Thoracic aorta (tissue), 2 donors: ENCODE results near the gene TMEM176A. TPM values are rescaled to one million over a fixed set of nuclear protein-coding genes. Genes with fewer than 3 reads are reported as not detected.
"Not testable (repeated sequence)": the region's sequence is repeated elsewhere in the genome, so short reads cannot be mapped to it uniquely, and the experiment has no call there.

Experiments
- ATAC-seq: fragments of 150-250 bp; one replicate; pipeline ENCODE4 v1.8.0; 2017; ENCODE audit warnings: low read depth; ENCODE audit not compliant: insufficient number of reproducible peaks, low FRiP score
- DNase-seq: peaks from one replicate; pipeline ENCODE4 v3.0.0-alpha.2; 2020; ENCODE audit warnings: low spot score
- H3K27ac ChIP-seq, 2 donors: fragments of 200-600 bp; sonication (generic); 1 replicate in 1 of 2; 2 replicates in 1 of 2; pipeline ENCODE4 v1.5.1; 2016; ENCODE audit warnings: mild to moderate bottlenecking in 2 of 2, moderate library complexity in 2 of 2
- H3K27me3 ChIP-seq: fragments of 200-600 bp; sonication (generic); replicated peaks from 2 replicates; pipeline ENCODE4 v1.6.0; 2016; ENCODE audit warnings: mild to moderate bottlenecking; ENCODE audit not compliant: insufficient read depth
- H3K36me3 ChIP-seq: fragments of 200-600 bp; sonication (generic); one replicate; pipeline ENCODE4 v1.5.1; 2016
- H3K4me1 ChIP-seq, 2 donors: fragments of 200-600 bp; sonication (generic); 1 replicate in 1 of 2; 2 replicates in 1 of 2; pipeline versions ENCODE4 v1.5.1 to v1.6.0; 2016; ENCODE audit warnings: low read depth in 2 of 2, mild to moderate bottlenecking in 1 of 2; ENCODE audit not compliant: control insufficient read depth in 1 of 2
- H3K4me3 ChIP-seq: fragments of 200-600 bp; sonication (generic); 2 replicates; pipeline ENCODE4 v1.5.1; 2016; ENCODE audit warnings: mild to moderate bottlenecking
- H3K9me3 ChIP-seq: fragments of 200-600 bp; sonication (generic); 2 replicates; pipeline ENCODE4 v1.5.1; 2016
- total RNA-seq, 2 donors: library from RNA; depleted of rRNA; stranded (reverse); fragments of >200 nt; gene quantifications; one replicate each; pipeline versions ENCODE4 v1.1.0 to v1.2.3, GENCODE V29; 2016
- TF ChIP-seq, protein P1 (sequence below): fragments of 200-600 bp; sonication (generic); IDR thresholded peaks from one replicate; pipeline ENCODE4 v1.5.1; 2019; ENCODE audit warnings: antibody characterized with exemption

Gene TMEM176A
- total RNA-seq, 2 donors from 2014 or later: 9.1 to 23.4 TPM

DNA sequence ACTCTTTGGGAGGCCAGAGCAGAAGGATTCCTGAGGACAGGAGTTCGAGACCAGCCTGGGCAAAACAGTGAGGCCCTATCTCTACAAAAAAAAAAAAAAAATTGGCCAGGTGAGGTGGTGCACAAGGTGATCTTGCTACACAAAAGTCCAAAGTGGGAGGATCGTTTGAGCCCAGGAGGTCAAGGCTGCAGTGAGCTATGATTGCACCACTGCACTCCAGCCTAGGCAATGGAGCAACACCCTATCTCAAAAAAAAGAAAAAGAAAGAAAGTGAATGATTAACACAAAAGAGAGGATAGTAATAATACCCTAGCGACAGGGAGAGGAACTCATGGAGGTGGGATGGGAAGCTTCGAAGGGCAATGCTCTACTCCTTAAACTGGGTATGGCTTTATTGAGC lies 30.8 kb upstream of the TMEM176A start:
- no peak overlapping the region for H3K27ac ChIP-seq
- TF ChIP-seq, protein P1, sequence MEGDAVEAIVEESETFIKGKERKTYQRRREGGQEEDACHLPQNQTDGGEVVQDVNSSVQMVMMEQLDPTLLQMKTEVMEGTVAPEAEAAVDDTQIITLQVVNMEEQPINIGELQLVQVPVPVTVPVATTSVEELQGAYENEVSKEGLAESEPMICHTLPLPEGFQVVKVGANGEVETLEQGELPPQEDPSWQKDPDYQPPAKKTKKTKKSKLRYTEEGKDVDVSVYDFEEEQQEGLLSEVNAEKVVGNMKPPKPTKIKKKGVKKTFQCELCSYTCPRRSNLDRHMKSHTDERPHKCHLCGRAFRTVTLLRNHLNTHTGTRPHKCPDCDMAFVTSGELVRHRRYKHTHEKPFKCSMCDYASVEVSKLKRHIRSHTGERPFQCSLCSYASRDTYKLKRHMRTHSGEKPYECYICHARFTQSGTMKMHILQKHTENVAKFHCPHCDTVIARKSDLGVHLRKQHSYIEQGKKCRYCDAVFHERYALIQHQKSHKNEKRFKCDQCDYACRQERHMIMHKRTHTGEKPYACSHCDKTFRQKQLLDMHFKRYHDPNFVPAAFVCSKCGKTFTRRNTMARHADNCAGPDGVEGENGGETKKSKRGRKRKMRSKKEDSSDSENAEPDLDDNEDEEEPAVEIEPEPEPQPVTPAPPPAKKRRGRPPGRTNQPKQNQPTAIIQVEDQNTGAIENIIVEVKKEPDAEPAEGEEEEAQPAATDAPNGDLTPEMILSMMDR: no peak
- no peaks in the 10 kb centered on the region for H3K4me1 ChIP-seq
- H3K36me3 ChIP-seq: no peaks in the 10 kb centered on the region
- H3K27me3 ChIP-seq: no peaks in the 10 kb centered on the region
- no peak for DNase-seq
- no peak overlapping the region for H3K4me3 ChIP-seq
- H3K9me3 ChIP-seq: no peaks in the 10 kb centered on the region
- ATAC-seq: no peak

DNA sequence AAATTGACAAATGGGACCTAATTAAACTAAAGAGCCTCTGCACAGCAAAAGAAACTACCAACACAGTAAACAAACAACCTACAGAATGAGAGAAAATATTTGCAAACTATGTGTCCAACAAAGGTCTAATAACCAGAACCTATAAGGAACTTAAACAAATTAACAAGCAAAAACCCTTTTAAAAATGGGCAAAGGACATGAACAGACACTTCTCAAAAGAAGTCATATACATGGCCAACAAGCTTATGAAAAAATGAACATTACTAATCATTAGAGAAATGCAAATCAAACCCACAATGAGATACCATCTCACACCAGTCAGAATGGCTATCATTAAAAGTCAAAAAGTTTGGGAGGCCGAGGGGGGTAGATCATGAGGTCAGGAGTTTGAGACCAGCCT lies 26.4 kb upstream of the TMEM176A start:
- H3K27ac ChIP-seq, H3K4me1 ChIP-seq, DNase-seq, H3K4me3 ChIP-seq, ATAC-seq, H3K9me3 ChIP-seq, H3K27me3 ChIP-seq, H3K36me3 ChIP-seq: not testable (repeated sequence)

DNA sequence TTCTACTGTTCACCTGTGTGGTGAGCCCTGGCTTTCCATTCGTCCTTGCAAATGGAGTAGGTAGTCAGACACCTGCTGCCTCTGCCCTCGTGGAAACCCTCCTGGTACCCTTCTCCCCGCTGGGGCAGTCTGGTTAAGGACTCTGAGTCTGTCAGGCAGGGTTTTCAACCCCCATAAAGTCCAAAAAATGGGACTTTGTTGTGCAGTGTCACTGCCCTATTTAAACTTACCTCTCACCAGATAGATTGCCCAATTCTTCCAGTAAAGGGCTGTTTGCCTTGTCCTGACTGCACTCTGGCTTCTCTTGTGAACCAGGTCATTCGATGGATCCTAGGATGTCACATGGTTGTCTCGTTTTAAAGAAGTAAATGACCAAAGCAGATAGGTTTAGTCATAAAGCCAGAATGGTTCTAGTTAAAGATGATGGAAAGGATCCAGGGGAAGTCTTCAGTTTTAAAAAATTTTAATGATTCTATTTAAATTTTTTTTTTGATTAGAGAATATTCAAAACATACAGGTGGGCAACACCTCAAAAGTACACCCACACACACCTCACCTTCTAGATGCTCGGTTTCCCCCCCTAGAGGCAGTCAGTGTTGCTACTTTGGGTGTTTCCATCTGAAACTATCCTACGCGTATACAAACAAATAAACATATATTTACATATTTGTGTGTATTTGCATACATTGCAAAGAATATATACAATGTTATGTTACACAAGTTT lies 22.4 kb upstream of the TMEM176A start:
- ATAC-seq: no peak
- Histone ChIP-seq H3K36me3 (no peaks in the 10 kb centered on the region), H3K27ac (no peak overlapping the region), H3K9me3 (no peaks in the 10 kb centered on the region), H3K4me1 (no peaks in the 10 kb centered on the region), H3K27me3 (no peaks in the 10 kb centered on the region), H3K4me3 (no peak overlapping the region)
- TF ChIP-seq, protein P1: no peak
- DNase-seq: no peak

DNA sequence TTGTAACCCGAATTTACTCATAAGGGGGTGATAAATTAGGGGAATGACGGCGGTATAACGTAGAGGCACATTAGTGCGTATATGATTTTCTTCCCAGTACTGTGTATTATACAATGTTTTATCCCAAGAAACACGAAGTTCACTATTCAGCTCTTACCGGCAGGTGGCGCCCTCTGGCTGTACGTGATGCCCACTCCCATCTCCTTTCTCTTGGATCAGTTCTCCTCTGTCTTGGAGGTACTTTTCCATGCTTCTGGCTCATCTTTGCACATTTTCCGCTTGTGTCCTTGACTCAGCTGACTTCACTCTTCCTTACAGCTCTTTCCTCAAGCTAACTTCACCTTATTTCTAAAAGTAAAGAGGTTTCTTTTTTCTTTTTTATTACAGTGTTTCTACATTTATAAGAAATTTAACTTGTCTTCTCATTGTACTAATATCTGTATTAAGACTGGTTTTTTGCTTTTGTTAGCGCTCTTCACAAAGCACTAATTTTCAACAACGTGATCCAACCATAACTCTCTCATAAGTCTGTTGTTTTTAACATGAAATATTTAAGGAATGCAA lies 21.7 kb upstream of the TMEM176A start:
- TF ChIP-seq, protein P1: peak; percentile 43
- Histone ChIP-seq H3K27ac (no peak overlapping the region), H3K27me3 (no peaks in the 10 kb centered on the region), H3K9me3 (no peaks in the 10 kb centered on the region), H3K36me3 (no peaks in the 10 kb centered on the region), H3K4me3 (no peak overlapping the region), H3K4me1 (no peaks in the 10 kb centered on the region)
- ATAC-seq (no peak), DNase-seq (no peak)

DNA sequence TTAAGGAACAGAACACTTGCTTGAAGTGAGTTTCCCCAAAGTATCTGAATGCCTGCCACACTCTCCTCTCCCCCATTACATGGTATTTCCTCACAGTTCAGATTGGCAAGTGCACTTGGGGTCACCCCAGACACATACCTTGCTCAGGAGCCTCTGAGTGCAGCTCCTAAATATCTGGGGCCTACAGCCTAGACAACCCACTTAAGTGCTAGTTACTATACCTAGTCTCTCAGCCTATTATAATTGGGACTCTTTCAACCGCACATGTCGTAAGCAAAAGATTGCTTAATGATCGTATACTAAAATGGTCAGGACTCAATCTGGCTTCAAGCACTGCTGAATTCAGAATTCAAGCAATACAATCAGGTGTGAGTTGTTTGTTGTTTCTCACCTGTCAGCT lies 20.3 kb upstream of the TMEM176A start:
- Histone ChIP-seq H3K27me3 (no peaks in the 10 kb centered on the region), H3K36me3 (no peaks in the 10 kb centered on the region), H3K4me1 (no peaks in the 10 kb centered on the region), H3K27ac (no peak overlapping the region), H3K9me3 (no peaks in the 10 kb centered on the region), H3K4me3 (no peak overlapping the region)
- TF ChIP-seq, protein P1: no peak
- ATAC-seq: no peak
- DNase-seq: no peak

DNA sequence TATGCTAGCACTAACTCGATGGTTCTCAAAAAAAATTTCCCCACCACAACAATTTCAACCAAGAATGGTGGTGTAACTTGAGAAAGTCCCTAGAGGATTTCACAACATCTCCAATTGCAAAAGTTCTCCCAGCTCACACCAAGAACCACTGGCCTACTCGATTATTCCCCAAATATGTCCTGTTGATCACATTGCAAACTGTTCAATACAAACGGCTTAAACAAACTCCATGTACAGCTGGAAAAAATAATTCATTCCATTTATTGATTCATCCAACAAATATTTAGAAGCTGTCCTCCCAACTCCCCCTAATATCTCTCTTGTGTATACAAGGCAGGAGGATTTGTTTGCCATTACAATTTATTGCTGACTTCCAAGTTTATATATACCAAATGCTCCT lies 19.5 kb upstream of the TMEM176A start:
- H3K4me3 ChIP-seq: no peak overlapping the region
- TF ChIP-seq, protein P1: no peak
- no peak for ATAC-seq

More for the DNA sequence above, 19.5 kb upstream of the TMEM176A start:
- Histone ChIP-seq H3K36me3 (no peaks in the 10 kb centered on the region), H3K27ac (no peak overlapping the region), H3K9me3 (no peaks in the 10 kb centered on the region), H3K4me1 (no peaks in the 10 kb centered on the region), H3K27me3 (no peaks in the 10 kb centered on the region)
- no peak for DNase-seq
